ENCODE measurements around the gene METTL5. TPM values are rescaled to one million over a fixed set of nuclear protein-coding genes. Genes with fewer than 3 reads are reported as not detected.

Gene METTL5
- total RNA-seq, 1 donor from 2014 or later, result 55.7 TPM

- no peaks in the 10 kb centered on the region for H3K9me3 Mint-ChIP-seq
- no peaks in the 10 kb centered on the region for H3K27me3 Mint-ChIP-seq (ENCODE audit: low read depth)
- no peak for TF ChIP-seq CTCF (conservative IDR thresholded peaks at IDR 0.05)
- DNase-seq (ENCODE audit: low read depth, low spot score), result no peak
- H3K27ac Mint-ChIP-seq (ENCODE audit: unreplicated experiment), result no peak overlapping the region
- H3K4me3 Mint-ChIP-seq, result no peak overlapping the region
- H3K4me1 Mint-ChIP-seq, result no peaks in the 10 kb centered on the region
- H3K36me3 Mint-ChIP-seq (ENCODE audit: low read depth), result peaks cover under 1% of the 10 kb centered on the region
Observed at GRCh38 chr2:169772651-169773050, 52.1 kb downstream of the METTL5 start.

DNA sequence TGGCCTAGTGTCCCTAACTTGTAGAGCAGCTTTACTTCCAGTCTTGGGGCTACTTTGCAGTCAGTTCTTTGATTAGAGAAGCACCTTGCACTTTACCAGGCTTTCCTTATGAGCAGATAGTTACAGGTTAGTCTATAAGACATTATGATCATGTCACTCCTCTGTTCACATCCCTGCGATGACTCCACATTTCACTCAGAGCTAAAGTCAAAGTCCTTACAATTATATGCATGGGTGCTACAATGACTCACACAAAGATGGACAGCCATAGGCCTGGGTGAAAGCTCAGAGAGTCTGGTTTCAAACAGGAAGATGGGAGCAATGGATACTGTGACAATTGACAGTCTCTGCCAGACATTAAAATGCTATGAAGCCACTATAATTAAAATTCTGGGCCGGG, 53.1 kb downstream of the METTL5 start:
- no peaks in the 10 kb centered on the region for H3K4me1 Mint-ChIP-seq
- H3K4me3 Mint-ChIP-seq, result no peak overlapping the region
- H3K9me3 Mint-ChIP-seq, result no peaks in the 10 kb centered on the region
- no peak overlapping the region for H3K27ac Mint-ChIP-seq (ENCODE audit: unreplicated experiment)
- no peaks in the 10 kb centered on the region for H3K27me3 Mint-ChIP-seq (ENCODE audit: low read depth)
- DNase-seq (ENCODE audit: low read depth, low spot score), result no peak
- peaks cover 9% of the 10 kb centered on the region for H3K36me3 Mint-ChIP-seq (ENCODE audit: low read depth)
- TF ChIP-seq CTCF (conservative IDR thresholded peaks at IDR 0.05), result no peak

DNA sequence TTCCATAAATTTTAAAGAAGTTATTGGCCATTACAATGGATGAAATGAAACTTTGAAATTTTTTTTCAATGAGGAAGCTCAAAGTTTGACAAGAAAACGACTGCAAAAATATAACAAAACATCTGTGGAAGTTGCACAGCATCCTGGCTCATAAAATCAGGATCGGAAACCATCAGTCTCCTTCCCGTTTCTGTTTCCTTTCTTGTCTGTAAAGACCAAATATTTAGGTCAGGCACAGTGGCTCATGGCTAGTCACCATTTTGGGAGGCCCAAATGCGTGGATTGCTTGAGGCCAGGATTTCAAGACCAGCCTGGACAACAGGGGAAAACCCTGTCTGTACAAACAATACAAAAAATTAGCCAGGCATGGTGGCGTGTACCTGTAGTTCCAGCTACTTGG, 53.7 kb downstream of the METTL5 start:
- Mint-ChIP-seq H3K4me1 (no peaks in the 10 kb centered on the region), H3K9me3 (no peaks in the 10 kb centered on the region), H3K4me3 (no peak overlapping the region), H3K36me3 (ENCODE audit: low read depth) (peaks cover 11% of the 10 kb centered on the region), H3K27me3 (ENCODE audit: low read depth) (no peaks in the 10 kb centered on the region), H3K27ac (ENCODE audit: unreplicated experiment) (no peak overlapping the region)
- no peak for DNase-seq (ENCODE audit: low read depth, low spot score)
- no peak for TF ChIP-seq CTCF (conservative IDR thresholded peaks at IDR 0.05)

GRCh38 chr2:169768262-169768995, 56.3 kb downstream of the METTL5 start:
- TF ChIP-seq CTCF (conservative IDR thresholded peaks at IDR 0.05), result no peak
- Mint-ChIP-seq H3K4me1 (no peaks in the 10 kb centered on the region), H3K27me3 (ENCODE audit: low read depth) (no peaks in the 10 kb centered on the region), H3K36me3 (ENCODE audit: low read depth) (peaks cover 11% of the 10 kb centered on the region), H3K27ac (ENCODE audit: unreplicated experiment) (no peak overlapping the region), H3K4me3 (no peak overlapping the region), H3K9me3 (no peaks in the 10 kb centered on the region)
- DNase-seq (ENCODE audit: low read depth, low spot score), result no peak

- peak; percentile 30 for DNase-seq (ENCODE audit: low read depth, low spot score)
- peaks cover 3% of the 10 kb centered on the region for H3K9me3 Mint-ChIP-seq
Observed at GRCh38 chr2:169767243-169767888, 57.3 kb downstream of the METTL5 start.

More at GRCh38 chr2:169767243-169767888, 57.3 kb downstream of the METTL5 start:
- no peaks in the 10 kb centered on the region for H3K4me1 Mint-ChIP-seq
- no peaks in the 10 kb centered on the region for H3K27me3 Mint-ChIP-seq (ENCODE audit: low read depth)
- peaks cover 19% of the 10 kb centered on the region for H3K36me3 Mint-ChIP-seq (ENCODE audit: low read depth)
- no peak overlapping the region for H3K4me3 Mint-ChIP-seq
- H3K27ac Mint-ChIP-seq (ENCODE audit: unreplicated experiment), result no peak overlapping the region
- peak; percentile 73 for TF ChIP-seq CTCF (conservative IDR thresholded peaks at IDR 0.05)

All from neural crest cell (in vitro differentiated cells).